HL-60 (cell line): ENCODE results near the gene TRAPPC12.

ENCODE experiments used
- CTCF ChIP-seq: IDR thresholded peaks from one replicate; pipeline ENCODE4 v1.5.1; 2011; ENCODE audit warnings: low read length, control low read depth, inconsistent platforms; ENCODE audit not compliant: insufficient read depth
- GABPA ChIP-seq: IDR thresholded peaks from 2 replicates; pipeline ENCODE4 v1.6.1; 2012; ENCODE audit warnings: low read depth
- POLR2AphosphoS5 ChIP-seq: IDR thresholded peaks from 2 replicates; pipeline ENCODE4 v1.6.1; 2012; ENCODE audit warnings: low read depth

DNA sequence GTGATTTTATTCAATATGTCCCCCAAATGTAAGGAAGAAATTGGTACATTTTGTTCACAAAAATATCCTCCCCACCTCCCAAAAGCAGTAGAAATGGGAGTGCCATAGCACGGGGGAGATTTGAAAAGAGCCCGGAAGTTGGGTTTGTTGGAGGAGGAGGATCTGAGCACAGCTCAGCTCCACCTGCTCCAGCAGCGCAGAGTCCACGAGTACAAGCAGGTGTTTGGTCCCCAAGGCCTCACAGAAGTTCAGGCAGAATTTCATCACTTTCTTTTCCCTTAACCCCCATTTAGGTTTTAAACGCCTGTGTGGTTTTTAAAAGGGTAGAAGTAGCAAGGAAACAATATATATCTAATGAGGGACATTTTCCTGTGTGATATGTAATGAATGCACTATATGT lies 56.0 kb downstream of the TRAPPC12 start:
- TF ChIP-seq POLR2AphosphoS5 (no peak), CTCF (no peak), GABPA (no peak)
